ENCODE measurements around the gene HDAC10. TPM values are rescaled to one million over a fixed set of nuclear protein-coding genes. Genes with fewer than 3 reads are reported as not detected.
A peak's percentile ranks its signal among the peaks of the same experiment; 100 is the strongest.

Gene HDAC10
- total RNA-seq, 2 donors from 2014 or later = 31.9 to 128 TPM

DNA sequence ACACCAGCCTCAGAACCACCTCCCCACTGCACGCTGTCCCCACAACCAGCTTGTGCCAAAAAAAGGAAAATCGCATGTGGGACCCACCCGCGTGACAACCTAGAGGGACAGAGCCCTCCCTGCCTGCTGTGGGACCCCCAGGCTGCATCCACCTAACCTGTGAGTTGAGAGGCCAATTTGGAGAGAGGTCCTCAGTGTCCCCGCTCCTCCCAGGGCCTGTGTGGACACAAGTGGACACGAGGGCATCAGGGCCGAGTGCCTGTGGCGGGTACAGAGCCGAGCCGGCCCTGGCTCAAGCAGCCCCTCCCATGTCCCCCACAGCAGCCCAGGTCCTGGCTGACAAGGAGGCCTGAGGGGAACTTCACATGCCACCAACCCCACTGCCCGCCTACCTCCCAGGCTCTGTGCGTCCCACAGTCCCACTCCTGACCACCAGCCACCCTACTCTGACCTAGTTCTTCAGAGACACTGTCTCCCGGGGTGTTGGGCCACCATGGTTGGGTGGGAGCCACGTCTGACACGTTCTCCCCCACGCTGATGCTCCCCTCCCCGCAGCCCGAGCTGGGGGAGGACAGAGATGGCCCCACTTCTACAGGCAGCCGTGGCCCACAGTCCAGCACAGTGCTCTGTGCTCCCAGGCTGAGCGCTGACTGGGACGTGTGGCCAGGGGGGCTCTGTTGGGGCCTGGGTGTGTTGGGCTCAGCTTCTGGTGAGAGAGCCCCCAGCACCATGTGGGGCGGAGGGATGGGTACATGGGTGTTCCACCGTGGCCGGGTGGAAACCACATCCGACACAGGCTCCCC is 31.1 kb downstream of the HDAC10 start:
- Histone ChIP-seq H3K27ac (peak overlapping the region in 2 of 4 donors; percentile 25 to 36), H3K36me3 (replicated peaks in 1 of 2; ENCODE audit: insufficient read depth in 1 of 2, low read depth in 2 of 2) (peaks cover 17 to 53% of the 10 kb centered on the region in 2 donors), H3K27me3 (no peaks in the 10 kb centered on the region), H3K9me3 (no peaks in the 10 kb centered on the region), H3K4me3 (no peak overlapping the region), H3K4me1 (peaks cover 17% of the 10 kb centered on the region)
- DNase-seq = no peak
- intact Hi-C loops (cut with DNase I) = no loop called here
- WGBS, 2 donors = 82 to 85% methylated on average over 13 to 21 of the region's 25 CpGs
- TF ChIP-seq CTCF (IDR thresholded peaks at IDR 0.05) (no peak), POLR2A (IDR thresholded peaks at IDR 0.05) (no peak)
- ATAC-seq = no peak

- ATAC-seq (peak; percentile 91), DNase-seq (peak; percentile 91 to 97 (median 94))
- 46 to 58% methylated on average over 17 to 35 of the region's 42 CpGs for WGBS, 2 donors
- TF ChIP-seq POLR2A (IDR thresholded peaks at IDR 0.05) = no peak
- no peak for TF ChIP-seq CTCF (IDR thresholded peaks at IDR 0.05)
- Histone ChIP-seq H3K4me3 (no peak overlapping the region), H3K27me3 (no peaks in the 10 kb centered on the region), H3K4me1 (peaks cover 17% of the 10 kb centered on the region), H3K9me3 (no peaks in the 10 kb centered on the region), H3K36me3 (replicated peaks in 1 of 2; ENCODE audit: insufficient read depth in 1 of 2, low read depth in 2 of 2) (peaks cover 17 to 52% of the 10 kb centered on the region in 2 donors), H3K27ac (peak overlapping the region in 2 of 4 donors; percentile 25 to 36)
- intact Hi-C loops (cut with DNase I) = no loop called here
Observed at GRCh38 chr22:50218996-50219727, 31.9 kb downstream of the HDAC10 start.

GRCh38 chr22:50218153-50218995 is 32.7 kb downstream of the HDAC10 start:
- no peak overlapping the region for H3K27ac ChIP-seq
- H3K27me3 ChIP-seq = no peaks in the 10 kb centered on the region
- H3K36me3 ChIP-seq (replicated peaks in 1 of 2; ENCODE audit: insufficient read depth in 1 of 2, low read depth in 2 of 2) = peaks cover 17 to 49% of the 10 kb centered on the region in 2 donors
- TF ChIP-seq POLR2A (IDR thresholded peaks at IDR 0.05) = no peak
- intact Hi-C loops (cut with DNase I) = no loop called here
- 74 to 79% methylated on average over 7 to 41 of the region's 43 CpGs for WGBS, 2 donors
- H3K4me3 ChIP-seq = no peak overlapping the region
- DNase-seq (peak in 2 of 4 donors; percentile 30 to 45), ATAC-seq (no peak)
- no peaks in the 10 kb centered on the region for H3K9me3 ChIP-seq
- H3K4me1 ChIP-seq = peaks cover 17% of the 10 kb centered on the region

DNA sequence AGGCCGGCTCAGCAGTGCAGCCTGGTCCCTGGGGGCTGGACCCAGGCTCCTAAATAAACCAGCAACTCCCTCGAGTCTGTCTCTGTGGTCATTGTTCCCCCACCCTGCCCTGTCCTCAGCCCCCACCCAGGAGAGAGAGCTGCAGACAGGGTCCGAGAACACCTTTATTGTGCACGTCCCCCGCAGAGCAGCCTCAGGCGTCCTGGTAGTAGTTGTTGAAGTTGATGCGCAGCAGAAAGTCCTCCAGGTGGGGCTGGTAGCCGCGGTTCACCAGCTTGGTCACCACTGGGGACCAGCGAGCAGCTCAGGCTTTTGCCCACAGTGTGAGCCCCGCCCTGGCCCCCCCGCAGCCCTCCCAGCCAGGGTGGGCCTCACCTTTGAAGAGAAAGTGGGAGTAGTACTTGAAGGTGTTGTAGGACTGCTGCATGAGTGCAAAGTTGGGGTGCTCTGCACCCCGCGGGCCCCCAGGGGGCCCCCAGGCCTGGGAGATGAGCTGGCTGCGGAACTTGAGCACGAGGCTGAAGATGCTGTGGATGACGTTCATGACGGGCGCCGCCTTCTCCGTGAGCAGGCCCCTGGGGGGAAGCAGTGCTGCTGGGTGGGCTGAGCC is 33.4 kb downstream of the HDAC10 start:
- whole genome bisulfite sequencing, 2 donors = 81 to 85% methylated on average over 9 to 16 of the region's 21 CpGs
- DNase-seq (no peak), ATAC-seq (no peak)
- Histone ChIP-seq H3K27ac (no peak overlapping the region), H3K4me3 (no peak overlapping the region), H3K36me3 (replicated peaks in 1 of 2; ENCODE audit: insufficient read depth in 1 of 2, low read depth in 2 of 2) (peaks cover 17 to 47% of the 10 kb centered on the region in 2 donors), H3K27me3 (no peaks in the 10 kb centered on the region), H3K9me3 (no peaks in the 10 kb centered on the region), H3K4me1 (peaks cover 17% of the 10 kb centered on the region)
- intact Hi-C loops (cut with DNase I) = no loop called here
- TF ChIP-seq POLR2A (IDR thresholded peaks at IDR 0.05) = no peak
- no peak for TF ChIP-seq CTCF (IDR thresholded peaks at IDR 0.05)

Measured in body of pancreas (tissue), 4 donors.